Sigmoid colon (tissue), 4 donors: Measurements from ENCODE around the gene ZNF765.
"Not testable (repeated sequence)": the region's sequence is repeated elsewhere in the genome, so short reads cannot be mapped to it uniquely, and the experiment has no call there.

ENCODE experiments used
- CTCF ChIP-seq, 4 experiments: fragments of 450-650 bp in 3 of 4; fragments of 200-600 bp in 1 of 4; IDR thresholded peaks; one replicate each; pipeline ENCODE4 v1.5.1; 2016 to 2019; ENCODE audit warnings: antibody characterized with exemption in 4 of 4, mild to moderate bottlenecking in 3 of 4, moderate library complexity in 2 of 4
- EP300 ChIP-seq, 4 donors: sonication (generic); formaldehyde crosslinking; IDR thresholded peaks; one replicate each; pipeline ENCODE4 v1.6.1; 2017; ENCODE audit warnings: antibody characterized with exemption in 4 of 4
- POLR2A ChIP-seq, 2 donors: fragments of 450-650 bp; IDR thresholded peaks; one replicate each; pipeline ENCODE4 v1.6.1; 2016; ENCODE audit warnings: antibody characterized with exemption in 2 of 2, mild to moderate bottlenecking in 2 of 2, moderate library complexity in 2 of 2
- POLR2AphosphoS5 ChIP-seq, 4 donors: sonication (generic); formaldehyde crosslinking; IDR thresholded peaks; one replicate each; pipeline ENCODE4 v1.6.1; 2017; ENCODE audit warnings: antibody characterized with exemption in 4 of 4

DNA sequence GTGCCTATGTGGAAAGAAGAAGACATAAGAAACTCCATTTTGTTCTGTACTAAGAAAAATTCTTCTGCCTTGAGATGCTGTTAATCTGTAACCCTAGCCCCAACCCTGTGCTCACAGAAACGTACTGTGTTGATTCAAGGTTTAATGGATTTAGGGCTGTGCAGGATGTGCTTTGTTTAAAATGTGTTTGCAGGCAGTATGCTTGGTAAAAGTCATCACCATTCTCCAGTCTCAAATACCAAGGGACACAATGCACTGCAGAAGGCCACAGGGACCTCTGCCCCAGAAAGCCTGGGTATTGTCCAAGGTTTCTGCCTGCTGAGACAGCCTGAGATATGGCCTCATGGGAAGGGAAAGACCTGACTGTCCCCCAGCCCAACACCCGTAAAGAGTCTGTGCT lies 48.9 kb downstream of the ZNF765 start:
- not testable (repeated sequence) for TF ChIP-seq EP300, CTCF, POLR2AphosphoS5, POLR2A (IDR thresholded peaks at IDR 0.05)
